ENCODE data around the gene FAM111B.
"Not testable (repeated sequence)": the region's sequence is repeated elsewhere in the genome, so short reads cannot be mapped to it uniquely, and the experiment has no call there.

FAM111B gene

GRCh38 chr11:59112494-59112893, 5.5 kb downstream of the FAM111B start:
- H3K4me3 Mint-ChIP-seq = no peak overlapping the region

GRCh38 chr11:59114344-59114743, 7.3 kb downstream of the FAM111B start:
- no peak for DNase-seq
- Mint-ChIP-seq H3K4me3 (no peak overlapping the region), H3K27me3 (ENCODE audit: low read depth, poor library complexity) (peaks cover 6% of the 10 kb centered on the region), H3K27ac (no peak overlapping the region), H3K9me3 (peaks cover 32% of the 10 kb centered on the region), H3K36me3 (ENCODE audit: low read depth) (peaks cover 92% of the 10 kb centered on the region), H3K4me1 (no peaks in the 10 kb centered on the region)
- no peak for TF ChIP-seq CTCF (IDR thresholded peaks at IDR 0.05)

More at GRCh38 chr11:59112494-59112893, 5.5 kb downstream of the FAM111B start:
- Mint-ChIP-seq H3K9me3 (peaks cover 15% of the 10 kb centered on the region), H3K27ac (no peak overlapping the region), H3K36me3 (ENCODE audit: low read depth) (peaks cover 81% of the 10 kb centered on the region), H3K27me3 (ENCODE audit: low read depth, poor library complexity) (peaks cover 2% of the 10 kb centered on the region), H3K4me1 (peaks cover 13% of the 10 kb centered on the region)
- no peak for TF ChIP-seq CTCF (IDR thresholded peaks at IDR 0.05)
- no peak for DNase-seq

- Mint-ChIP-seq H3K4me3 (no peak overlapping the region), H3K27ac (no peak overlapping the region), H3K36me3 (ENCODE audit: low read depth) (peaks cover 89% of the 10 kb centered on the region), H3K27me3 (ENCODE audit: low read depth, poor library complexity) (peaks cover 6% of the 10 kb centered on the region), H3K9me3 (peaks cover 40% of the 10 kb centered on the region), H3K4me1 (no peaks in the 10 kb centered on the region)
- DNase-seq = no peak
- TF ChIP-seq CTCF (IDR thresholded peaks at IDR 0.05) = no peak
Observed at GRCh38 chr11:59115553-59115952, 8.5 kb downstream of the FAM111B start.

- Mint-ChIP-seq H3K4me1 (no peaks in the 10 kb centered on the region), H3K27me3 (ENCODE audit: low read depth, poor library complexity) (peaks cover 6% of the 10 kb centered on the region), H3K9me3 (peaks cover 42% of the 10 kb centered on the region), H3K36me3 (ENCODE audit: low read depth) (peaks cover 91% of the 10 kb centered on the region), H3K4me3 (no peak overlapping the region), H3K27ac (no peak overlapping the region)
- no peak for DNase-seq
- no peak for TF ChIP-seq CTCF (IDR thresholded peaks at IDR 0.05)
Observed at GRCh38 chr11:59117774-59118173, 10.7 kb downstream of the FAM111B start.

- Mint-ChIP-seq H3K27me3 (ENCODE audit: low read depth, poor library complexity) (peaks cover 6% of the 10 kb centered on the region), H3K4me1 (no peaks in the 10 kb centered on the region), H3K27ac (no peak overlapping the region), H3K9me3 (peaks cover 58% of the 10 kb centered on the region), H3K36me3 (ENCODE audit: low read depth) (peaks cover 91% of the 10 kb centered on the region), H3K4me3 (no peak overlapping the region)
- no peak for TF ChIP-seq CTCF (IDR thresholded peaks at IDR 0.05)
- DNase-seq = no peak
Observed at GRCh38 chr11:59119826-59120225, 12.8 kb downstream of the FAM111B start.

- DNase-seq = peak; percentile 95
- peaks cover 23% of the 10 kb centered on the region for H3K9me3 Mint-ChIP-seq
- peaks cover 26% of the 10 kb centered on the region for H3K27me3 Mint-ChIP-seq (ENCODE audit: low read depth, poor library complexity)
- H3K27ac Mint-ChIP-seq = no peak overlapping the region
- peak; percentile 97 for TF ChIP-seq CTCF (IDR thresholded peaks at IDR 0.05)
- H3K4me1 Mint-ChIP-seq = peaks cover 5% of the 10 kb centered on the region
- H3K4me3 Mint-ChIP-seq = peak overlapping the region; percentile 76
- H3K36me3 Mint-ChIP-seq (ENCODE audit: low read depth) = peaks cover 18% of the 10 kb centered on the region
Observed at GRCh38 chr11:59135648-59136461, 28.8 kb downstream of the FAM111B start.

- H3K27ac Mint-ChIP-seq, H3K4me3 Mint-ChIP-seq, DNase-seq, H3K4me1 Mint-ChIP-seq: not testable (repeated sequence)
- peaks cover 33% of the 10 kb centered on the region for H3K27me3 Mint-ChIP-seq (ENCODE audit: low read depth, poor library complexity)
- H3K36me3 Mint-ChIP-seq (ENCODE audit: low read depth) = peaks cover 14% of the 10 kb centered on the region
- peaks cover 16% of the 10 kb centered on the region for H3K9me3 Mint-ChIP-seq
Observed at GRCh38 chr11:59136551-59136950, 29.5 kb downstream of the FAM111B start.

Measured in nephron progenitor cell (in vitro differentiated cells).